Activated naive CD8-positive, alpha-beta T cell treated with anti-CD3 and anti-CD28 coated beads, Interleukin-2, amount 50 U/mL, for 16 hours (primary cell): ENCODE data around the gene ITPR2.
"Not testable (repeated sequence)": the region's sequence is repeated elsewhere in the genome, so short reads cannot be mapped to it uniquely, and the experiment has no call there.

Experiments
- DNase-seq: peaks from one replicate; pipeline ENCODE4 v3.0.0-alpha.2; 2020; ENCODE audit warnings: low read depth, low spot score

The ITPR2 gene

DNA sequence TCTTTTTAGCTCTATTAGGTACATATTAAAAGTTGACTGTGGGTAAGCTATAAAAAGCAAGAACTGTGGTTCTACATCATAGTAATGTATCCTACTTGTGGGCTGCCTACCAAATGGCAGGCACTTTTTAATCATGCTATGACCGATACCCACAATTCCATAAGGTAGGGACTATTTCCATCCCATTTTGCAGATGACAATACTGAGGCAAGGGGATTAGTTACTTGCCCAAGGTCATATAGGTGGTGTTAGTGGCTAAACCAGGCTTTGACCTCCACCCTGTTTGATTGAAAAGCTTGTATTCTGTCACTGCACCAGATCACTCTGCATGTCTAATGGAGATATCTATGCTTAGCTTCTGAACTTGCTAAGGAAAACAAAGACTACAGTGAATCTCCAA is 485.7 kb downstream of the ITPR2 start:
- DNase-seq: no peak

DNA sequence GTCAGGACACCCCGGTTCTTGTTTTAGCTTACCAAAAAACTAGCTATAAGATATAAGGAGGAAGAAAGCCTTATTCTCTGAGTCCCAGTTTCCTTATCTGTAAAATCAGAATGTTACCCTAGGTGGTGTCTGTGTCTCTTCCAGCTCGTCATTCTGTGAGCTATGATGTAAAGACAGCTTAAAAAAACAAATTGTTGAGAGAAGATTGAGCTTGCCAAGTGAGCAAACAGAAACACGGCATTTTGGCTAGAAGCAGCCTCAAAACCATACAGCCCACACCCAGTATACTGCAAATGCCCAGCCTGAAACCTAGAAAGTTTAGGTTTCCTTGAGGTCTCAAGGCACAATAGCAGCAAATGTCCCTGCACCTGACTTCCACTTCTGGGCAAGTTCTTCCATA is 486.3 kb downstream of the ITPR2 start:
- DNase-seq: no peak

DNA sequence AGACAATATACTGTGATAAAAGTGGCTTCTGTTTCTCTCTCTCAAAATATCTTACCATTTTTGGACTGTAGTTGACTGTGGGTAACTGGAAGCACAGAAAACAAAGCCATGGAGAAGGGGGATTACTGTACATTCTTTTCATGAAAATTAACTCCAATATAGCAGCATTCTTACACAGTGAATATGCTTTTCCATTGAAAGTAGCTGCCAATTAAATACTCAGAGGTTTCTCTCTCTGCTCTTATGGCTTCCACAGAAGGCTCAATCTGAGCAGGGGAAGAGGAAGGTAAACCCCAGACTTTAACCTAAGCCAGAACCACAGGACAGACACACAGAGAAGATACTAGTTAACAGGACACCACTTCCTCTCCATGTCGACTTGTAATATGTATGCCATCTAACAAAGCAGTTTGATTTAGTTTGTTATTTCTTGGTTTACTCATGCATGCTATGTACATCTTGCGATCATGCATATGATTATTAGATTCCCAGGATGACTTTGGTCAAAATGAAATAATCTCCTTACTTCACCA is 487.5 kb downstream of the ITPR2 start:
- no peak for DNase-seq

DNA sequence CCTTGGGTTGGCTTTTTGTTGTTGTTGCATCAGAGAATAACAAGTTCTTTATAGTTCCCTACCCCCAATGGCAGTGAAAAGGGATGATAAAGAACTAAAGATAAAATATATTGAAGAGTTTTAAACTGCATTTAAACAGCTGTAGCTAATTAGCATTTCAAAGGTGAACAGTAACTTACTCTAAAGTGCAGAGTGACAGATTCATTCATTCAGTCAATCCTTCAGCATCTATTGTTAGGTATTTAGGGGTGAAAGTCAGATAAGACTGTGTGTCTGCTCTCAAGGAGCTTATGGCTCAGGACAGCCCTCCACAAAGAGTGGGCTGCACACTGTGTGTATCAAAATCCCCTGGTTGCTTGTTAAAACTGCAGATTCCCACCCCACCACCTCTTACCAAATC is 491.5 kb downstream of the ITPR2 start:
- DNase-seq: no peak

DNA sequence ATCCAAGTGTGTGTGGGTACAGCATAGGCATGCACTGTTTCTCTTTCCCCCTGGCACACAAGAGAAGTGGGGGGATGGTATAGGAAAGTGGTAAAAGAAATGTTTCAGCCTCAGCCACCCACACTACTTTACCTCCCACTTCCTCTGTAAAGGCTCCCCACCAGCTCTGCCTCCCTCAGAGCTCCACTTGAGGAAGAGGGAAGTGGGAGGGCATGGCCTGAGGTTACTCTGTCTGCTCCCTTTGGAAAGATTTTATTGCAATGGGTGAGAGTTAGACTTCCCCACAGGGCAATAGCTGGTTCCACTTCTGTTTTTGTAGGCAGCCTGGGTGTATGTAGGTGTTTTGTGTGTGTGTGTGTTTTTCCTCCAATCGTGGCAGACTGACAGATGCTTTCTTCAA is 492.3 kb downstream of the ITPR2 start:
- no peak for DNase-seq

DNA sequence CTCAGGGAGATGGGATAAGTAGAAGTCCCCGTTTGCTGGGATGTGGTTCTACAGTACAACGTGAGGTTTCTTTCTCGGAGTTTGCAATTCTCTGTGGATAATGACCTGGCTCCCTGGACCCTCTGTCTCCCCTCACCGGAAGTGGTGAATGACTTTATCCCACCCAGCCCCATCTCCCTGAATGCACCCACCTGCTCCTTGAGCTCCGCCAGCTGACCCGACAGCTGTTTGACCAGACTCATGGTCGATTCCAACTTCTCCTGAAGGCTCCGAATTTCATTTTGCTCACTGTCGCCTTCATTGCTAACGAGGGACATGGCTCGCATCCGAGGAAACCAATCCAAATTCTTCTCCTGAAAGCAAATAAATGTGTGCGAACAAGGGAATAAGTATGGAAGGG is 493.0 kb downstream of the ITPR2 start:
- no peak for DNase-seq

DNA sequence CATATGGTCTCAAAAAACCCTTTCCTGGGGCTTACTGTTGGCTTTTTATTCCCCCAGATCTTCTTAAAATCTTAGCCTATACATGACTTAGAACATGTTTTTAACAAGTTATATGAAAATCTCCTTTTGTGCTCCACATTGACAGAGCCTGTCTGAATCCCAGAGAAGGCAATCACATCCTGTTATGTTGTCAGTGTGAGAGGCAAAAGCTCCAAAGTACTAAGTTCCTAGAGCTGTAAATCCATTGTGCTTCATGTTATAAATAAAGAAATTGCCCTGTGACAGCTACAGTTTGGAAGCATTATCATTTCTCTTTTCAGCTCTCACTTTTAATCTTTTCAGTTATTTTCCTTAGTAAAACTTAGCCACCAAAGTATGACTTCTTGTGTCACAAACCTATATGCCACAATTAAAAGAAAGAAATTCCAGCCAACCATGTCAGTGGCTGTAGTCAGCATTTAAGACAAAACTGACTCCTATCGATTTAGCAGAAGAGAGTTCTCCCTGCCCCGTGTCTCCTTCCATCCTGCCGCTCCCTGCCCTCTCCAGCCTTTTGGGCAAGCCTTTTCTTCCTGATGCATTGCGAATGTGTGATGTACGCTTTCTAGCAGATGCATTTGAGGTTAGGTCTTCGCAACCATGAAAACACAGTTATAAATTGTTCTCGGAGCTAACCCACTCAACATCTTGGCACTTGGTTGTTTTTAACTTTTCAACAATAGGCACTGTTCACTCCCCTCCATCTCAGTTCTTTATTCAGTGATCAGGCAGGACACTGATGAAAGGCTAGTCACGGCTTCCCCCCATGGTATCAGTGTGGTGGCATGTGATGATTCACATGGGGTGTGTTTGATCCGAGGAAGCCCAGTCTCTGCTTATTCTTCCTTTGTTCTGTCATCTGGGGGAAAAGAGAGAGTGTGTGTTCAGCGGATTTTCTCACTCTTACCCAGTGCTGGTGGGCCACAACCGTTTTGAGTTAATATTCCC is 494.1 kb downstream of the ITPR2 start:
- DNase-seq: no peak

DNA sequence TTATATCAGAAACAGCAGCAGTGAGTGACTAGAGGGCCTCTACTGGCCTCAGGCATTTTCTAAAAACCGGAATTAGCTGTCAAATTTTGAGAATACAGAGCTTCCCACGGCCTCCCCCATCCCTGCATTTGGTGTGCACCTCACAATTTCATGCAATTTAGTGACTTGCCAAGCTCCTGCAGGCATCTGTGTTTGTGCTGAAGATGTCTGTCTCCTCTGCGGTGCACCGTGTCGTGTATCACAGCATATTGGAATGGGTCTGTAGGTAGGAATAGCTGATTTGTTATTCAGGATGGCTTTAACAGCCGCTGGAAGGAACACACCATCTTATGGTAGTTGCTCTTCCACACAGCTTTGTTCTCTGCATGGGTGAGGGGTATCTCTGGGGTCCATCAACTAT is 497.3 kb downstream of the ITPR2 start:
- DNase-seq: no peak

DNA sequence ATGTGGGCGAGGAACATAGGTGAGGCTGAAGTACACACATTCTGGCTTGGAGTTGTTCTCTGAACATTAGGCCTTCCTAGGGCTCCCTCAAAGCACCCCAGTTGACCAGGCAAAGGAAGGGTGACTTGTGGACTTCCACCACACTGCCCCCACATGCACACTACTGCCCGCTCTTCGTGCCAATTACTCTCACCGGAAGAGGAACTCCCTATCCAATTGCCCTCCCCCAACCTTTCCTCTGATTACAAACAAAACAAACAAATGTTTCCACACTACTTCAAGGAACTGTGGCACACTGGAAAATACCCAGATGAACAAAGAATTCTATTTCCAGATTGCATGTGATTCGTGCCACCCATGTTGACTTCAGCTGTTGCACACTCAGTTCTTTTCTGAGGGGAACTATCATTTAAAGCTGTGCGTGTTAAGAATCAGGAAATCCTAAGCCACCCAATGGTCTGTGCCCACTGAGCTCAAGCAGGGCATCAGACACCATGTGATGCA is 498.3 kb downstream of the ITPR2 start:
- no peak for DNase-seq

DNA sequence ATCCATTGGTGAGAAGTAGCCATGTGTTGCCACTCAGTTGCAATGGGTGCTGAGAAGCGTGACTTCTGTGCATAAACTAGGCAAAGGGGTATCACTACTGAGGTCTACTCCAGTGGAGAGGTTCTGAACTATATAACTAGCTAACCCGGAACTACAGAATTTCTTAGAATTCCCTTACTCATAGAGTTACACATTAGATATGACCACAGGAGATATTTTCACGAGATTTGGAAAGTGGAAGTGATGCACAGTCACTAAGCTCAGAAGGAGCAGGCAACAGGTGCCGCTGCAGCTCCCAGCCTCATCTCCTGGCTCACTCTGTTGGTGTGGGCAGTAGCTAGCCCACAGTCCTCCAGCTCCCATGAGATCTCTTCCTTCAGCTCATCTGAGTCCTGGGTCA is 501.0 kb downstream of the ITPR2 start:
- DNase-seq: no peak

DNA sequence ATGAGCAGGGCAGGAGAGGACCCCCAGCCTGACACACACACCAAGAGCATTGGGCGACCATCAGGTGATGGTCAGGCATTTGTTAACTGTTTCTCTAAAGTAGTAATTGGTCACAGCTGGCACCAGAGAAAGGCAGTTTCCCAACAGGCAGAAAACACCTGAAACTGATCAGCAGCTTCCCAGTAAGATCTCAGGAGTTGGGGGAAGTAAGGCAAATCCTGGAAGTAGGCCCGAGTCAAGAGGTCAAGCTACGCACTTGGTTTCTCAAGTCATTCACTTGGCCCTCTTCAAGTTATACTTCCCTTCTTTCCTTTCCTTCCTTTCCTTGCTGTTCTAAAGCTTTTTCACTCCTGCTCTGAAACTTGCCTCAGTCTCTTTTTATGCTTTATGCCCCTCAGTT is 501.9 kb downstream of the ITPR2 start:
- DNase-seq: no peak

DNA sequence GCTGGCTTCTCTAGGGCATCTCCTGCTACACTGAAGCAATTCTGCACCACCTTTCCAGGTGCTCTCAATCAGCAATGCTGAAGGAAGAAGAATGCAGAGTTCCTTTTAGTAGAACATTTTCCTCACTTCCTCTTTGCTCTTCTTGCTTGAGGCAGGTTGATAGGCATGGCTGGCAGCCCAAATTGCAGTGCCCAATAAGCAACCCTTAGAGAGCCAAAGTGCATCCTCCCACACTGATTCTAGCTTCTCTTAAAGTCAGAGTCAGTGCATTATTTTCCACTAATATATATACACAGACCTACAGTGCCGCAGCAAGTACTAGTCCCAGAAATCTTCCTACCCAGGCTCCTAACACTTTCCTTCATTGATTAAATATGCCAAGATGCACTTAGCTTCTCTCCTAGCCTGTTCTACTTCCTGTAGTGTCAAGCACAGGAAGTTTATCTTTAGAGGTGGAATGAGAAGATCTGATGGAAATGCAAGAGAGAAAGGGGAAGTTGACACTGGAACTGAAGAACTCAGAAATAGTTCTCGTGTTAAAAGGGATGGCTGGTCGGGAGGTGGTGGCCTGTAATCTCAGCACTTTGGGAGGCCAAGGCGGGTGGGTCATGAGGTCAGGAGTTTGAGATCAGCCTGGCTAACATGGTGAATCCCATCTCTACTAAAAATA is 504.9 kb downstream of the ITPR2 start:
- DNase-seq: no peak

DNA sequence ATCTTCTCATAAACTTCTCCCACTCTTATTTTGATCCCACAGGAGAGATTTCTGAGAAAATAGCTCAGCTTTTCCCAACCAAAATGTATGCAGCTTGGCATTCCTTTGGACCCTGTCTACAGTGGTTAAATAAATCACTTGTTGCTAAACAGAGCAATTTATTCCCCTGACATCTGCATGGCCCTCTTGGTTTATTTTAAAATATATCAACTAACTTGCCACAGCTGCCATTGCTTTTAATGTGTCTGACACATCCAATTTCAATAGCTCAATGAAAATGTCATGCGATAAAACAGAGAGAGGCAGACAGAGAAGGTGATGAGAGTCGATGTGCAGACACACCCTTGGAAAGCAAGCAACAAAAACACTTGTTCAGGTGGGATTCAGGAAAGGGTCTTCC is 509.3 kb downstream of the ITPR2 start:
- no peak for DNase-seq

DNA sequence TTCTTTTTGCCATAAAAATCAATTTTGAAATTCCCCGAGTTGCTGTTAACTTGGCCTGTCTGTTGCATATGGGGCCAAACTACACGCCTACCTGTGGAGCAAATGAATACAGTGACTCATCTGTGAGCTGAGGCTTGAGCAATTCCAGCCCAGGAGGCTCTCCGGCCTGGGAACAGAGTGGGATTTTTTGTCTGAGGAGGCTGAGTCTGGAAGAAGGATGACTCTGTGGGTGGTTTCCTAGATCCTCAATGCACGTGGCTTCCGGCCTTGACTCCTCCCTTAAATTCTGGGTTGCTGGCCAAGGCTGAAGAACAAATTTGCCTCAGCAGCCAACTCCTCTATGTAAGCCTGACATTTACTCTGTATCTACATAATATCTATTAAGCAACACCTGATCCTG is 513.5 kb downstream of the ITPR2 start:
- DNase-seq: no peak

DNA sequence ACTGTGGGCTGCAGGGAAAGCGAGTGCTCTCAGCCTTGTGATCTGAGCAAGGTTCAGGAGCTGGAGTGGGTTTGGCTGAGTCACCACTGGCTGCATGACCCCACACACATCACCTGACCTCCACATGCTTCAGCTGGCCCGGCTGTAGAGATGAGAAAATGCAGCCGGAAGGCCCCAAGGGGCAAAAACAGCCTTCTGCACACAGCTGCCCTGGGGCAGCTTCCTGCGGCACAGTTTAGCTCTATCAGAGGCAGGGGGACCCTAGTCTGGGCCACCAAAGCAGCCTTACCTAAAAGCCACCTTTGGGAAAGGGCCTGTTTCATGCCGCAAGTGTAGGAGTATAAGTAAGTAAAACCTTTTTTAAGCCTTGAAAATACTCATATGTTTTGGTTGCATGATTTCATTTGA is 514.3 kb downstream of the ITPR2 start:
- no peak for DNase-seq

DNA sequence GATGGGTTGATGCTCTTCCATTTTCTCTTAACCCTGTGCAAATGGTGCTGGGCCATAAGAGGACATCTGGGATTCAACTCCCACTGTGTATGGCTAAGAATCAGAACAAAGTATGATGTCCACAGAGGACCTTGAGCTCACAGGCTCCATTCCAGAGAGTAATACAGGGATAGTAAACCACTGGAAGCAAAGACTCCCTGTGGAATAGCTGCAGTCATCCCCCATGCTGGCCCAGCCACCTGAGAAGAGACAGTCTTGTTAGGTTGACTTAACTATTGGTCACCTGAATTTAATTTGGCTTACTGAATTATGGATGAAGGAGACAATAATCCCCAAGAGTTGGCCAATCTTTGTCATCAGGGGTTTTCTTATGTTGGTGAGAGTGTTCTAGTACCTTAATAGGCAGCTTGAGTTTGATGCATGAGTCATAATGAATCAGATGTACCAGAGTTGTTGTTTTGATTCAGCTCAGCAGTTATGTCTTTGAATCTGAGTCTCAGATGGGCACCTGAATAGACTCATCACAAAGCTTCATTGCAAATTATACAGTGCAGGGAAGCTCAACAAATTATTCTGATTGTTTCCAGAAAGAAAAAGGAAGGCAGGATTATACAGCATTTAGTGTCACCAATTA is 514.9 kb downstream of the ITPR2 start:
- no peak for DNase-seq

DNA sequence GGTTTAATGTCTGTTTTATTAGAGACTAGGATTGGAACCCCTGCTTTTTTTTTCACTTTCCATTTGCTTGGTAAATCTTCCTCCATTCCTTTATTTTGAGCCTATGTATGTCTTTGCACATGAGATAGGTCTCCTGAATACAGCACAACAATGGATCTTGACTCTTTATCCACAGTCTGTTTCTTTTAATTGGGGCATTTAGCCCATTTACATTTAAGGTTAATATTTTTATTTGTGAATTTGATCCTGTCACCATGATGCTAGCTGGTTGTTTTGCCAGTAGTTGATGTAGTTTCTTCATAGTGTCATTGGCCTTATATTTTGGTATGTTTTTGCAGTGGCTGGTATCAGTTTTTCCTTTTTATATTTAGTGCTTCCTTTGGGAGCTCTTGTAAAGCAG is 518.9 kb downstream of the ITPR2 start:
- DNase-seq: not testable (repeated sequence)

DNA sequence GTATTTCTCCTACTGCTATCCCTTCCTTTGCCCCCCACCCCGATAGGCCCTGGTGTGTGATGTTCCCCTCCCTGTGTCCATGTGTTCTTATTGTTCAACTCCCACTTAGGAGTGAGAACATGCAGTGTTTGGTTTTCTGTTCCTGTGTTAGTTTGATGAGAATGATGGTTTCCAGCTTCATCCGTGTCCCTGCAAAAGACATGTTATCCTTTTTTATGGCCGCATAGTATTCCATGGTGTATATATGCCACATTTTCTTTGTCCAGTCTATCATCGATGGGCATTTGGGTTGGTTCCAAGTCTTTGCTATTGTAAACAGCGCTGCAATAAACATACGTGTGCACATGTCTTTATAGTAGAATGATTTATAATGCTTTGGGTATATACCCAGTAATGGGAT is 522.5 kb downstream of the ITPR2 start:
- DNase-seq: not testable (repeated sequence)

DNA sequence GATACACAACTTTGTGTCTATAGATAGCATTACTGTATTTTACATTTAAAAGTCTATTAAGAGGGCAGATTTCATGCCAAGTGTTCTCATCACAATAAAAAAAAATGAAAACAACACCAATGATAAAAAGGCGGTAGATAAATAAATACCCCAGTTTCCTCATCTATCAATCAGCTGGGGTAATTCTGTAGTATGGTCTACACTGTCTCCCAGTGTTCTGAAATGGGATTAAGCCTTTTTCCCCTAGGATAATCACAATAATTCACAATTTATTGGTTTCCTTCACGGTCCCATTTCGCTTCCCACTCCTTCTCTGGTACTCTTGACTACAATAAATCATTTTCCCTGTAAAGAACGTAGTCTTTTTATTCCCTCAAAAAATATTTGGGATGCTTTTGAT is 523.4 kb downstream of the ITPR2 start:
- no peak for DNase-seq

DNA sequence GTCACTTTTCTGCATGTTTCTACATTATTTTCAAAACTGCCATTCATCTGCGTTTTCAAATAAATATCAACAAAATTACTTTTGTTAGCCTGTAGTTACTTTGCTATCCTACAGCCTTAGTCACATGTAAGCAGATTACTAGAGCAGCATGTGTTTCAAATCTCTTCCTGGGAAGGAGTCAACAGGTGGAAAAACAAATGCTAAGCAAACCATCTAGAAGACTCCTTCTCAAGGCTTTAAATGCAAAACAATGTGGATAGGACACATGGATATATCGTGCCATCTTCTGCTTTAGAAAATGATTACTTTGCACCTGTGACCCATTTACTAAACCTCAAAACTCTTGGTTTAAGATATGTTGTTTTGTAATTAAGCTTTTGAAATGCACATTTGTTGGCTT is 528.7 kb downstream of the ITPR2 start:
- no peak for DNase-seq

DNA sequence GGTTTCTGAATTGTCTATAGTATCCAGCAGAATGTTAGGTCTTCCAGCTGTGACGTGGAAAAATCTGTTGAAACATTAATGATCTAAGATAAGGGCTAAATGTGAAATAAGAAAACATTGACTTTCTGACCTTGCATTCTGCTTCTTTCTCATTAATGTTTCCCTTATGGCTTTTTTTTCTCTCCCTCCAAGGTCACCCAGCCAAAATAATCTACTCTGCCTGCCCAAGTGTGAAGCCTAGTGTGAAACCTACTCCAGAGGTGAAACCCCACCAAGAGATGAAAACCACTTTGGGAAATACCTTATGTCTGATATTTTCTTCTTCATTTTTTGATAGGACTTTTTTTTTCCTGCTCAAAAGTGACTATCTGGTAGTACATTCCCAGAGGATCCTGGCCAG is 529.6 kb downstream of the ITPR2 start:
- no peak for DNase-seq

DNA sequence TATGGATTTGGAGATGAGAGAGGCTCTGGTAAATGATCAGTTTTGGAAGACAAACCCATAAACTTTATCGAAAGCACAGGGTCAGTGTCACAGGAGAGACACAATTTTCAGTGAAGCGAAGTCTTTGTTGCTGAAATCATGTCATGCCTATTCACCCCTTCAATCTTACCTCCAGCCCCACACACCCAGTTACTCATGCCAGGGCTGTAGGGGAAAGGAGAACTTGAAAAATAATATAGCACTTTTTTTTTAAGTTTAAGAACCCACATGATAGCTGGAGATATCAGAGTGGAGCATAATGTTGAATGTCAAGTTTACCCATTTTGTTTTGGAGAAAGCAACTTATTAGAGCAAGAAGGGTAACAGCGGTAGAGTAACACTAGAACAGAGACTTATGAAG is 530.2 kb downstream of the ITPR2 start:
- DNase-seq: no peak
